GM23248 (cell line): ENCODE results near the gene IGSF3.

Source experiments
- EZH2 ChIP-seq: fragments of 200-600 bp; sonication (generic); IDR thresholded peaks from 2 replicates; pipeline ENCODE4 v1.6.1; 2018; ENCODE audit warnings: antibody characterized with exemption, mild to moderate bottlenecking; ENCODE audit not compliant: insufficient read depth, poor library complexity, severe bottlenecking
- EZH2phosphoT487 ChIP-seq: fragments of 200-600 bp; sonication (generic); IDR thresholded peaks from 2 replicates; pipeline ENCODE4 v1.6.1; 2018; ENCODE audit warnings: antibody characterized with exemption, moderate library complexity, mild to moderate bottlenecking, low read depth; ENCODE audit not compliant: insufficient read depth

GRCh38 chr1:116587501-116588227, 79.9 kb downstream of the IGSF3 start:
- TF ChIP-seq EZH2: no peak
- TF ChIP-seq EZH2phosphoT487: no peak
